Activated CD4-positive, alpha-beta memory T cell treated with anti-CD3 and anti-CD28 coated beads for 36 hours (primary cell): ENCODE data around the gene OLFML1. TPM values are rescaled to one million over a fixed set of nuclear protein-coding genes. Genes with fewer than 3 reads are reported as not detected.

Experiments used
- CTCF ChIA-PET: fragments of 350-600 bp; sonication (Branson Sonifier 250); formaldehyde crosslinking; loops from one replicate; lab custom pipeline; 2021; ENCODE audit warnings: antibody characterized with exemption, inconsistent platforms; lab: Charles Lee
- POLR2A ChIA-PET: fragments of 350-600 bp; sonication (Branson Sonifier 250); formaldehyde crosslinking; loops from one replicate; lab custom pipeline; 2021; ENCODE audit warnings: antibody characterized with exemption; lab: Charles Lee
- DNase-seq: peaks from one replicate; pipeline ENCODE4 v3.0.0-alpha.2; 2020
- H3K27ac Mint-ChIP-seq: one replicate; pipeline ENCODE4 v1.8.0; 2021; ENCODE audit warnings: mixed read lengths
- H3K27me3 Mint-ChIP-seq: one replicate; pipeline ENCODE4 v1.8.0; 2021; ENCODE audit warnings: mixed read lengths
- H3K36me3 Mint-ChIP-seq: one replicate; pipeline ENCODE4 v1.8.0; 2021; ENCODE audit warnings: mixed read lengths
- H3K4me1 Mint-ChIP-seq: one replicate; pipeline ENCODE4 v1.8.0; 2021; ENCODE audit warnings: low read depth, mixed read lengths
- H3K4me3 Mint-ChIP-seq: one replicate; pipeline ENCODE4 v1.8.0; 2021; ENCODE audit warnings: mild to moderate bottlenecking, mixed read lengths
- H3K9me3 Mint-ChIP-seq: one replicate; pipeline ENCODE4 v1.8.0; 2021; ENCODE audit warnings: mixed read lengths
- intact Hi-C: fragments of 100-400 bp; cut with micrococcal nuclease; formaldehyde crosslinking; loops from one replicate; pipeline ENCODE4 v1.15.1; 2023
- total RNA-seq, 2 experiments: library from RNA; stranded (reverse); gene quantifications; one replicate each; pipeline ENCODE4 v1.2.3, GENCODE V29; 2021

Gene OLFML1
- total RNA-seq, 2 experiments from 2014 or later: not detected

DNA sequence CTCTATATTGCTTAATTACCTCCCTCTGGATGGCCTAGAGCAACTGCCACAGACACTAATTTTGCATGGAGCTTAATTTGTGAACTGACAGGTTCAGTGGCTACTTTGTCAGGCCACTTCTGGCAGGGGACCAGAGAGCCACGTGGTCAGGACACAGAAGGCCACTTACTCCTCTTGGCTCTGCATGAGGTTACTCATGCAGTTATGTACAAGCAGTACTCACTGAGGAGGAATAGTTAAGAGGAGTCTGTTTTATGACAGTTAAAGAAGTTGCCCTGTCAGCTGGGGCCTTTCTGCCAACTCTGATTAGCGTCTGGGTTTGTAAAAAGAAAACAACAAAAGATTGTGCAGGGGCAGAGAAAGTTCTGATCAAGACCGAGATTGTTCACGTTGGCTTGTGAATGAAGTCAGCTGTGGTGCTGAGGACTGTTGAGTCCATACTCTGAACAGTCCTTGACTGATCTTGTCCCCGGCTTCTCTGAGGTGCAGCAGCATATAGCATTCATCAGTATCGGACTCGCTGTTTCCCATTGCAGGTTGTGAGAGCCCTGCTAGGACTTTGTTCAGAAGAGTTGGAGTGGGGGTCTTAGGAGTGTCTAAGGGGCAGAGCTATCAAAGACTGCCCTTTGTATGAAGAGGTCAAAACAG lies 69.9 kb downstream of the OLFML1 start:
- Mint-ChIP-seq H3K36me3 (peaks cover 10% of the 10 kb centered on the region), H3K27me3 (no peaks in the 10 kb centered on the region), H3K9me3 (no peaks in the 10 kb centered on the region), H3K4me1 (no peaks in the 10 kb centered on the region), H3K4me3 (no peak overlapping the region), H3K27ac (no peak overlapping the region)
- CTCF ChIA-PET: interaction anchor here (0.5 kb wide), 1 partner anchor 1699 kb away, joined by 3 read pairs; no protein-coding TSS in a partner anchor
- no peak for DNase-seq
- intact Hi-C loops: no loop called here
- POLR2A ChIA-PET: no interaction called here

DNA sequence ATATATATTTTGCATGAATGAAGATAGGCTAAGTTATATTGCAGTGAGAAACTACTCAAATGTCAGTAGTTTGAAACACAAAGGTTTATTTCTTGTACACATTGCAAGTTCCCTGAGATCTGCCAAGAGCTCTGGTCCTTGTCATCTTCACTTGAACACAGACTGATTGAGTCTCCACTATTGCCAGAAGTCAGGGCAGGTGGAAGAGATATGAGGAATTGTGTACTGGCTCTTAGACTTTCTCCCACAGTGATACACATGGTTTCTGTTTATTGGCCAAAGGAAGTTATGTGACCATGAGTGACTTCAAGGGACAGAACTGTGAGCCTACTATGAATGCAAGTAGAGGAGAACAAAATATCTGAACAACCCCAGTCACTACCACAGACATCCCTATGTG lies 72.7 kb downstream of the OLFML1 start:
- POLR2A ChIA-PET: no interaction called here
- no peaks in the 10 kb centered on the region for H3K9me3 Mint-ChIP-seq
- no peak overlapping the region for H3K4me3 Mint-ChIP-seq
- CTCF ChIA-PET: no interaction called here
- H3K27me3 Mint-ChIP-seq: no peaks in the 10 kb centered on the region
- intact Hi-C loops: no loop called here
- H3K27ac Mint-ChIP-seq: no peak overlapping the region
- DNase-seq: no peak
- H3K4me1 Mint-ChIP-seq: no peaks in the 10 kb centered on the region
- peaks cover 8% of the 10 kb centered on the region for H3K36me3 Mint-ChIP-seq

DNA sequence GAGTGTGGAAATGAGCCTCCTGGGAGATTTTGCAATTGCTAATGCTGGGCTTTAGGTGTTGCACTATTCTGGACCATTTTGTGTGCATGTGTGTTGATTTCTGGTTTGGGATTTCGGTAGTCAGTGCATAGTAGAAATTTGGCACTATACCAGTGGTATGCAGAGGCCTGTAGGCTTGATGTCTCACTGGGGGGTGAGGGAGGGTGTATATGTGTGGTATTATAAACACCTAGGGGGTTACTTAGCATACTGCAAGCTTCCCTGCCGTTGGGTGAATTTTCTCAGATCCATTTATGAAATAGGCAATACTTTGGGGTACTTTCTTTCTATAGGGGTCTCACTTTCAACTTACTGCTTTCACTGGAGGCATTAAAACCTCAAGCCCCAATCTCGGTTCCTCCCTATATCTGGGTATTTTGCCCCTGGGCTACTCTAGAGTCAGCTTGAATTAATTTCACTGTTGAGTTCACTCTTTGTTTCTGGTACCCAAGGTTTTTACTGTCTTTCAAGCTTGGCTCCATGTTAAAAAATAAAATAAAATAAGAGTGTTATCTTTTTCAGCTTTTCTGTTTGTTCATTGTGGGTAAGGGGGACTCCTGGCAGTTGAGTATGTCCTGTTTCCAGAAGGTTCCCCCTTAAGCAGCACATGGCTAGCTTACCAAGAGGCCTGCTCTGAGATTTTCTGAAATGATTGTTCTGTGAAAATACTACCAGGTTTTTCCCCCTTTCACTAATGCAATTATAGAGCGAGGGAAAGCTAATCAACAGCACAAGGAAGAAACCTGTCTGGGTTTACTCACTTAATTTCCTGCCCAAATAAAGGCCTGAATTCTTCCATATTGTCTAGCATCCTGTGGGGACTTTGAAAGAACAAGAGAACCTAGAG lies 74.3 kb downstream of the OLFML1 start:
- no peaks in the 10 kb centered on the region for H3K9me3 Mint-ChIP-seq
- no peak overlapping the region for H3K4me3 Mint-ChIP-seq
- intact Hi-C loops: no loop called here
- no peaks in the 10 kb centered on the region for H3K27me3 Mint-ChIP-seq
- H3K4me1 Mint-ChIP-seq: no peaks in the 10 kb centered on the region
- no peak overlapping the region for H3K27ac Mint-ChIP-seq
- peaks cover 8% of the 10 kb centered on the region for H3K36me3 Mint-ChIP-seq
- DNase-seq: no peak
- ChIA-PET POLR2A (no interaction called here), CTCF (interaction anchor here (0.7 to 1.1 kb wide), 2 partner anchors 18 to 35 kb away, joined by 3 read pairs; no protein-coding TSS in a partner anchor)

Other genes with a start within 250 kb of the OLFML1 start
- gene SYT9, start 233.6 kb upstream of the OLFML1 start, total RNA-seq: not detected
- 1 to 10 TPM; 8.8 to 9.2 TPM for gene PPFIBP2, start 28.5 kb downstream of the OLFML1 start, total RNA-seq
- gene CYB5R2, start 188.0 kb downstream of the OLFML1 start, total RNA-seq: 1 to 10 TPM; 4.4 to 4.7 TPM
- gene OVCH2, start 221.0 kb downstream of the OLFML1 start, total RNA-seq: not detected